Epithelial cell of proximal tubule (primary cell): Measurements from ENCODE around the gene CA10. TPM values are rescaled to one million over a fixed set of nuclear protein-coding genes. Genes with fewer than 3 reads are reported as not detected.

Experiments used
- DNase-seq: peaks from one replicate; pipeline ENCODE4 v3.0.0-alpha.2; 2011; ENCODE audit warnings: low read depth
- H3K4me3 ChIP-seq: 2 replicates; pipeline ENCODE4 v1.5.1; 2011; ENCODE audit warnings: low read depth, mild to moderate bottlenecking, low read length
- total RNA-seq: library from RNA; depleted of rRNA; stranded (reverse); fragments of >200 nt; gene quantifications from 2 replicates; pipeline ENCODE4 v1.2.3, GENCODE V29; 2015
- TF ChIP-seq, protein P1 (sequence below): conservative IDR thresholded peaks from 2 replicates; pipeline ENCODE4 v1.5.1; 2012; ENCODE audit warnings: low read depth, mild to moderate bottlenecking, low read length

Gene CA10
- under 0.01 and 0.58 TPM in 2 replicates for total RNA-seq

GRCh38 chr17:52158450-52159042 is at the start of gene CA10:
Gene CA10 (minus strand): TSS chr17:52158714.
- DNase-seq, result no peak
- TF ChIP-seq, protein P1, sequence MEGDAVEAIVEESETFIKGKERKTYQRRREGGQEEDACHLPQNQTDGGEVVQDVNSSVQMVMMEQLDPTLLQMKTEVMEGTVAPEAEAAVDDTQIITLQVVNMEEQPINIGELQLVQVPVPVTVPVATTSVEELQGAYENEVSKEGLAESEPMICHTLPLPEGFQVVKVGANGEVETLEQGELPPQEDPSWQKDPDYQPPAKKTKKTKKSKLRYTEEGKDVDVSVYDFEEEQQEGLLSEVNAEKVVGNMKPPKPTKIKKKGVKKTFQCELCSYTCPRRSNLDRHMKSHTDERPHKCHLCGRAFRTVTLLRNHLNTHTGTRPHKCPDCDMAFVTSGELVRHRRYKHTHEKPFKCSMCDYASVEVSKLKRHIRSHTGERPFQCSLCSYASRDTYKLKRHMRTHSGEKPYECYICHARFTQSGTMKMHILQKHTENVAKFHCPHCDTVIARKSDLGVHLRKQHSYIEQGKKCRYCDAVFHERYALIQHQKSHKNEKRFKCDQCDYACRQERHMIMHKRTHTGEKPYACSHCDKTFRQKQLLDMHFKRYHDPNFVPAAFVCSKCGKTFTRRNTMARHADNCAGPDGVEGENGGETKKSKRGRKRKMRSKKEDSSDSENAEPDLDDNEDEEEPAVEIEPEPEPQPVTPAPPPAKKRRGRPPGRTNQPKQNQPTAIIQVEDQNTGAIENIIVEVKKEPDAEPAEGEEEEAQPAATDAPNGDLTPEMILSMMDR, result peak; percentile 13
- H3K4me3 ChIP-seq, result peak within 1 kb of the TSS; percentile 39

GRCh38 chr17:52207796-52208195 is 49.3 kb upstream of the CA10 start:
- DNase-seq, result no peak
- H3K4me3 ChIP-seq, result no peak overlapping the region
- TF ChIP-seq, protein P1, result no peak

DNA sequence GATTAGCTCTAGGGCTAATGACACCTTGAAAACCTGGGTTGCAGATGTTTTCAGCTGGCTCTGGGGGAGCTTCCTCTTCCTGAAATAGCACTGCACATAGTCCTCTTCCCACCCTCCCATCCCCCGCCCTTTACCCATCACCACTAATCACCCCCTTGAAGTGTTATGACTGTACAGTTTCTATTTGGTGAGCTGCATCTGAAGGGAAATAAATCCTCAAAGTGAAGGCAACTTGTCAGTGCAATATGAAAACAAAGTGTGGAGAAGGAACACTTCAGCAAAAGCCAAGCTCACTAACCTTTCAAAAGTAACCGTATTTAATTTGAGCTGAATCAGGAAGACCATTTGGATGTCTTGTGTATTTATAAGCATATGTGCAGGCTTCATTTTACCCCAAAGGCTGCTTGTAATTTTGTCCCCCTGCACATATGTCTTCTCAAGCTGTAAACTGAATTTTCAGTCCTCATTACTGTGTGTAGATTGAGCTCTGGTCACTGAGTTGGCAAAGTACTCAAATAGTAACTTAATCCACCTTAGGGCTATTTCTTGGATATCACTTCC is 44.1 kb upstream of the CA10 start:
- TF ChIP-seq, protein P1, result no peak
- no peak overlapping the region for H3K4me3 ChIP-seq

DNA sequence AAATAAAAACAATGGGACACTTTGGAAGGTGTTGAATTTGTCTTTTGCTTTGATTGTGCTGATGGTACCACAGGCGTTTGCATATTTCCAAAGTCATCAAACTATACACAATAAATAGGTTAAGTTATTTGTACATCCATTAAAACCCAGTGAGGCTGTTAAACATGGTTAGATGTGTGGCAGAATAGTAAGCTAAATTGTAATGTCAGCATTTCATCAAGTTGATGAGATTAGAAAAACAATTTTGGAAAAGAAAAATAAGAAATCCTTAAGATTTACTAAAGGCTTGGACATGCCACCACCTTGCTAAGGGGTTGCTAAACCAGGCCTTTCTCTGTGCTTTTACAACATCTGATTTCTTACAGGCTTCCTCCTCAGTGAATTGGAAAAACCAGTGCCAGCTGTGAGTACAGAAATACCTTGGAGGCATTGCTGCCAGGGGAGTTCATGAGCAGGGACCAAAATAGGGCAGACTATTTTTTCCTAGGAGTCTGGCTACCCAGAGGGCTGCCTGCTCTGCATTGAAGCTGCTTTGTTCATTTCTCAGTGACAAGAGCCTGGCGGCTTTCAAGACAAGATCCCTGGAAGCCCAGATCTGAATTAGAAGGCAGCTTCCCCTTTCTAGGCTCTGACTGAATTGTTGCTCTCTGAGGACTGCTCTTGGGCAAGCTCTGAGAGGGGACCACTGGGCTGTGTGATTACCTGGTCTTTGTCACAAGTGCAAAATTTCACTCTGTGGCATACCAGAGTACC is 43.4 kb upstream of the CA10 start:
- no peak for DNase-seq
- TF ChIP-seq, protein P1, result no peak
- H3K4me3 ChIP-seq, result no peak overlapping the region

More for the DNA sequence above, 44.1 kb upstream of the CA10 start:
- no peak for DNase-seq

DNA sequence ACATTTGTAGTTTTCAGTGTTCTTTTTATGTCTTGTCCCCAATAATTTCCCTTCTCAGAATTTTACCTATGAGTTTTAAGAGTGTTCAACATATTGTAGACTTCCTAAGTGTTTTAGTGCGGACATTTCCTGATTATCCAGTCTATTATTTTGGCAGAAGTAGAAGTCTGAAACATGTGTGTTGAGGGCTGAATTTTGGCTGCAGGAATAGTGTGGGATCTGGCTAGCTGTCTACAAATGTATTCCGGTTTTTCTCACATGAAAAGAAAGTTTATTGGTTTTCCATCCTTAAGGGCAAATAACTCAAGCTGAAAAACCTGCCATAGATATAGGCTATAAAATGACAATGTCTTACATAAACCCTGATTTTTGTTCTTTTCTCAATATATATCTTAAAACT is 33.0 kb upstream of the CA10 start:
- H3K4me3 ChIP-seq, result no peak overlapping the region
- DNase-seq, result no peak
- TF ChIP-seq, protein P1, result no peak

DNA sequence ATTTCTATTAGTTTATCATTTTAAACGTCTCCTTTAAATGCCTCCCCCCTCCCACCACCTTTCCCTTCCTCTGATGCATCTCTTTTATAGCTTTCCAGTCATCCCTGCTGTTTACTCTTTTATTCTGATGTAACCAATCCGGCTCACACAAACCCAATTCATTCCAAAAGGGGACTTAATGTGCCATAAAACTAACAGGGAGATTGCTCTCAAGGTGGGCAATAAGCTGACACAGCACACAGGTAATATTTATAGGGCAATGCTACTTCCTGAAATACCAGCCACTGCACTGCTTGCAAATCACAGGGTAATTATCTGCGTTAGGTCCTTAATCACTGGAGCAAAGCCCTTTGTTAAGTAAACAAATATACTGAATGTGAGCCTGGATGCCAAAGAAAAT is 23.3 kb upstream of the CA10 start:
- TF ChIP-seq, protein P1, result no peak
- DNase-seq, result no peak
- no peak overlapping the region for H3K4me3 ChIP-seq
